OCI-LY1 (cell line): ENCODE measurements around the gene CCDC141.

Source experiments
- H2AFZ ChIP-seq: fragments of 200-600 bp; sonication (generic), shearing (Covaris generic); 2 replicates; pipeline ENCODE4 v1.6.0; 2014; ENCODE audit warnings: antibody characterized with exemption, mild to moderate bottlenecking, low read length
- H3F3A ChIP-seq: fragments of 200-600 bp; sonication (generic), shearing (Covaris generic); 2 replicates; pipeline ENCODE4 v1.6.0; 2014; ENCODE audit warnings: mild to moderate bottlenecking, antibody characterized with exemption, low read length, moderate library complexity; ENCODE audit not compliant: insufficient read depth
- H3K27ac ChIP-seq: fragments of 200-600 bp; sonication (generic); 2 replicates; pipeline ENCODE4 v1.5.1; 2014; ENCODE audit warnings: low read length, mixed run types, mild to moderate bottlenecking, low read depth; ENCODE audit not compliant: poor library complexity, severe bottlenecking
- H3K27me3 ChIP-seq: fragments of 200-600 bp; sonication (generic); 2 replicates; pipeline ENCODE4 v1.6.0; 2014; ENCODE audit warnings: antibody characterized with exemption, mild to moderate bottlenecking, low read length, moderate library complexity; ENCODE audit not compliant: insufficient read depth
- H3K36me3 ChIP-seq: fragments of 200-600 bp; sonication (generic); 2 replicates; pipeline ENCODE4 v1.6.1; 2014; ENCODE audit warnings: mild to moderate bottlenecking, antibody characterized with exemption, low read length, moderate library complexity, mixed read lengths; ENCODE audit not compliant: insufficient read depth
- H3K4me1 ChIP-seq: fragments of 200-600 bp; sonication (generic); 2 replicates; pipeline ENCODE4 v1.5.1; 2014; ENCODE audit warnings: mild to moderate bottlenecking, low read length, moderate library complexity; ENCODE audit not compliant: insufficient read depth, severe bottlenecking
- H3K4me2 ChIP-seq: fragments of 200-600 bp; sonication (generic), shearing (Covaris generic); 2 replicates; pipeline ENCODE4 v1.6.1; 2014; ENCODE audit warnings: low read length
- H3K4me3 ChIP-seq: fragments of 200-600 bp; sonication (generic); 2 replicates; pipeline ENCODE4 v1.5.1; 2014; ENCODE audit warnings: low read length, low read depth, mild to moderate bottlenecking, mixed read lengths; ENCODE audit not compliant: poor library complexity, severe bottlenecking
- H3K79me2 ChIP-seq: fragments of 200-600 bp; shearing (Covaris generic); 2 replicates; pipeline ENCODE4 v1.6.1; 2016; ENCODE audit warnings: mixed run types, low read length, mixed read lengths; ENCODE audit not compliant: insufficient read depth
- H3K9ac ChIP-seq: fragments of 200-600 bp; sonication (generic), shearing (Covaris generic); 2 replicates; pipeline ENCODE4 v1.6.1; 2014; ENCODE audit warnings: mild to moderate bottlenecking, low read length, mixed read lengths
- H3K9me2 ChIP-seq: fragments of 200-600 bp; sonication (generic), shearing (Covaris generic); 2 replicates; pipeline ENCODE4 v1.6.1; 2014; ENCODE audit warnings: low read depth, mild to moderate bottlenecking, low read length, mixed read lengths
- H3K9me3 ChIP-seq: fragments of 200-600 bp; shearing (Covaris generic); 2 replicates; pipeline ENCODE4 v1.6.1; 2014; ENCODE audit warnings: low read length, mixed read lengths
- H4K20me1 ChIP-seq: fragments of 200-600 bp; sonication (generic), shearing (Covaris generic); 2 replicates; pipeline ENCODE4 v1.6.0; 2016; ENCODE audit warnings: mild to moderate bottlenecking, low read length; ENCODE audit not compliant: insufficient read depth
- EZH2 ChIP-seq: fragments of 200-600 bp; sonication (generic), shearing (Covaris generic); IDR thresholded peaks from 2 replicates; pipeline ENCODE4 v1.8.0; 2017; ENCODE audit warnings: borderline replicate concordance, mixed run types, mild to moderate bottlenecking, antibody characterized with exemption, low read length, moderate library complexity, mixed read lengths
- TF ChIP-seq, protein P1 (sequence below): fragments of 200-600 bp; sonication (generic), shearing (Covaris generic); IDR thresholded peaks from 2 replicates; pipeline ENCODE4 v1.5.1; 2017; ENCODE audit warnings: mild to moderate bottlenecking, antibody characterized with exemption, low read length, moderate library complexity, mixed read lengths

Gene CCDC141

DNA sequence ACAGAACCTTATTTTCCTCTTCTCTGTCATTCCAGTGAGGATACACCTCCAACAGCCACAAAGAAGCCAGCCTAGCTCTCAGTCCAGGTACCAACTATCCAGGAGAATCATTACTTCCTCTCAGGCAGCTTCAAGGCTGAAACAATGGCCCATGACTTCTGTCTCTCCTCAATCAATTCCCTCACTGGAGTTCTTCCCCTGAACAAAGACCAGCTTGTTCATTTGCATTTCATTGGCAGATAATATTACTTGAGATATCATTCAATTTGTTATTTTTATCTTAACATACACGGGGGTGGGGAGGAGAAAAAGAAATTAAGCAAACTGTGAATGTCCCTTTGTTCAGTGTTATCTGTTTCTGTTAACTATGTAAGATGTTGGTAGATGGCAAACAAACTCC, 44.0 kb downstream of the CCDC141 start:
- Histone ChIP-seq H3K36me3 (no peaks in the 10 kb centered on the region), H2AFZ (no peak overlapping the region), H4K20me1 (no peaks in the 10 kb centered on the region), H3K9ac (no peak overlapping the region), H3K4me3 (no peak overlapping the region), H3K4me1 (no peaks in the 10 kb centered on the region), H3F3A (no peaks in the 10 kb centered on the region), H3K27me3 (no peaks in the 10 kb centered on the region), H3K4me2 (no peak overlapping the region), H3K27ac (no peak overlapping the region), H3K9me2 (no peaks in the 10 kb centered on the region), H3K9me3 (no peaks in the 10 kb centered on the region), H3K79me2 (no peaks in the 10 kb centered on the region)
- TF ChIP-seq, protein P1, sequence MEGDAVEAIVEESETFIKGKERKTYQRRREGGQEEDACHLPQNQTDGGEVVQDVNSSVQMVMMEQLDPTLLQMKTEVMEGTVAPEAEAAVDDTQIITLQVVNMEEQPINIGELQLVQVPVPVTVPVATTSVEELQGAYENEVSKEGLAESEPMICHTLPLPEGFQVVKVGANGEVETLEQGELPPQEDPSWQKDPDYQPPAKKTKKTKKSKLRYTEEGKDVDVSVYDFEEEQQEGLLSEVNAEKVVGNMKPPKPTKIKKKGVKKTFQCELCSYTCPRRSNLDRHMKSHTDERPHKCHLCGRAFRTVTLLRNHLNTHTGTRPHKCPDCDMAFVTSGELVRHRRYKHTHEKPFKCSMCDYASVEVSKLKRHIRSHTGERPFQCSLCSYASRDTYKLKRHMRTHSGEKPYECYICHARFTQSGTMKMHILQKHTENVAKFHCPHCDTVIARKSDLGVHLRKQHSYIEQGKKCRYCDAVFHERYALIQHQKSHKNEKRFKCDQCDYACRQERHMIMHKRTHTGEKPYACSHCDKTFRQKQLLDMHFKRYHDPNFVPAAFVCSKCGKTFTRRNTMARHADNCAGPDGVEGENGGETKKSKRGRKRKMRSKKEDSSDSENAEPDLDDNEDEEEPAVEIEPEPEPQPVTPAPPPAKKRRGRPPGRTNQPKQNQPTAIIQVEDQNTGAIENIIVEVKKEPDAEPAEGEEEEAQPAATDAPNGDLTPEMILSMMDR: no peak
- TF ChIP-seq EZH2: no peak

- H3K9me3 ChIP-seq: no peaks in the 10 kb centered on the region
These were observed 50.5 kb downstream of the CCDC141 start for GRCh38 chr2:178999476-178999875.

GRCh38 chr2:178998539-178998938, 51.4 kb downstream of the CCDC141 start:
- Histone ChIP-seq H2AFZ (no peak overlapping the region), H3F3A (no peaks in the 10 kb centered on the region), H3K9me2 (no peaks in the 10 kb centered on the region), H3K79me2 (no peaks in the 10 kb centered on the region), H3K27ac (no peak overlapping the region), H3K9ac (no peak overlapping the region), H3K27me3 (no peaks in the 10 kb centered on the region), H3K4me3 (no peak overlapping the region), H3K9me3 (peaks cover 4% of the 10 kb centered on the region; the same call in 1 of the 2 replicates), H3K4me1 (peaks cover 3% of the 10 kb centered on the region), H4K20me1 (no peaks in the 10 kb centered on the region), H3K36me3 (peaks cover 7% of the 10 kb centered on the region; the same call in 1 of the 2 replicates), H3K4me2 (no peak overlapping the region)
- no peak for TF ChIP-seq EZH2
- TF ChIP-seq, protein P1: no peak

More at GRCh38 chr2:178999476-178999875, 50.5 kb downstream of the CCDC141 start:
- H3F3A ChIP-seq: no peaks in the 10 kb centered on the region
- H3K79me2 ChIP-seq: no peaks in the 10 kb centered on the region
- H3K27me3 ChIP-seq: no peaks in the 10 kb centered on the region
- H3K4me2 ChIP-seq: no peak overlapping the region
- TF ChIP-seq EZH2: no peak
- TF ChIP-seq, protein P1: no peak
- H3K27ac ChIP-seq: no peak overlapping the region
- H3K9me2 ChIP-seq: no peaks in the 10 kb centered on the region
- no peak overlapping the region for H3K4me3 ChIP-seq
- no peak overlapping the region for H3K9ac ChIP-seq
- no peaks in the 10 kb centered on the region for H4K20me1 ChIP-seq
- H3K4me1 ChIP-seq: peaks cover 3% of the 10 kb centered on the region
- peaks cover 3% of the 10 kb centered on the region; the same call in 1 of the 2 replicates for H3K36me3 ChIP-seq
- no peak overlapping the region for H2AFZ ChIP-seq
